PC-9 (cell line): ENCODE data around the gene LAMA2.

Source experiments
- CTCF ChIP-seq: fragments of 200-600 bp; sonication (generic); conservative IDR thresholded peaks from 2 replicates; pipeline ENCODE4 v1.6.1; 2017; ENCODE audit warnings: mixed run types, antibody characterized with exemption, mild to moderate bottlenecking, moderate library complexity
- EZH2 ChIP-seq: fragments of 200-600 bp; sonication (generic); IDR thresholded peaks from 2 replicates; pipeline ENCODE4 v1.8.0; 2017; ENCODE audit warnings: antibody characterized with exemption, low read depth

- no peak for TF ChIP-seq EZH2
- TF ChIP-seq CTCF = peak; percentile 58; the same call in 1 of the 2 replicates
Measured at GRCh38 chr6:129252377-129253071, 369.6 kb downstream of the LAMA2 start.
